Lower leg skin (tissue), 4 donors: ENCODE data around the gene FAM50B. TPM values are rescaled to one million over a fixed set of nuclear protein-coding genes. Genes with fewer than 3 reads are reported as not detected.

Experiments
- DNase-seq, 2 donors: peaks; one replicate each; pipeline ENCODE4 v3.0.0-alpha.2; 2019; ENCODE audit warnings: low spot score in 2 of 2
- H3K4me3 ChIP-seq: fragments of 200-600 bp; sonication (generic); 2 replicates; pipeline ENCODE4 v1.5.1; 2017; ENCODE audit warnings: mild to moderate bottlenecking, low read depth; ENCODE audit not compliant: poor library complexity, severe bottlenecking
- POLR2A ChIP-seq, 2 donors: fragments of 450-650 bp; IDR thresholded peaks; one replicate each; pipeline ENCODE4 v1.6.1; 2016 to 2017; ENCODE audit warnings: antibody characterized with exemption in 2 of 2, mild to moderate bottlenecking in 1 of 2, moderate library complexity in 1 of 2
- WGBS, 2 donors: methylation state at CpG; one replicate each; pipeline ENCODE4 v1.1.5; 2018; 5-methylcytosine and 5-hydroxymethylcytosine counted together
- intact Hi-C: fragments of 100-400 bp; cut with DNase I; formaldehyde crosslinking; loops from one replicate; pipeline ENCODE4 v1.15.0; 2023; ENCODE audit warnings: low total_unique reads
- total RNA-seq, 4 donors: library from RNA; depleted of rRNA; stranded (reverse); fragments of >200 nt; gene quantifications; one replicate each; pipeline ENCODE4 v1.1.0, GENCODE V29; 2016
- TF ChIP-seq, protein P1 (sequence below), 3 donors: fragments of 450-650 bp; IDR thresholded peaks; one replicate each; pipeline ENCODE4 v1.5.1; 2016; ENCODE audit warnings: antibody characterized with exemption in 3 of 3, mild to moderate bottlenecking in 3 of 3, moderate library complexity in 2 of 3

Gene FAM50B
- total RNA-seq, 4 donors from 2014 or later, result 11.4 to 16.1 (median 13.9) TPM

DNA sequence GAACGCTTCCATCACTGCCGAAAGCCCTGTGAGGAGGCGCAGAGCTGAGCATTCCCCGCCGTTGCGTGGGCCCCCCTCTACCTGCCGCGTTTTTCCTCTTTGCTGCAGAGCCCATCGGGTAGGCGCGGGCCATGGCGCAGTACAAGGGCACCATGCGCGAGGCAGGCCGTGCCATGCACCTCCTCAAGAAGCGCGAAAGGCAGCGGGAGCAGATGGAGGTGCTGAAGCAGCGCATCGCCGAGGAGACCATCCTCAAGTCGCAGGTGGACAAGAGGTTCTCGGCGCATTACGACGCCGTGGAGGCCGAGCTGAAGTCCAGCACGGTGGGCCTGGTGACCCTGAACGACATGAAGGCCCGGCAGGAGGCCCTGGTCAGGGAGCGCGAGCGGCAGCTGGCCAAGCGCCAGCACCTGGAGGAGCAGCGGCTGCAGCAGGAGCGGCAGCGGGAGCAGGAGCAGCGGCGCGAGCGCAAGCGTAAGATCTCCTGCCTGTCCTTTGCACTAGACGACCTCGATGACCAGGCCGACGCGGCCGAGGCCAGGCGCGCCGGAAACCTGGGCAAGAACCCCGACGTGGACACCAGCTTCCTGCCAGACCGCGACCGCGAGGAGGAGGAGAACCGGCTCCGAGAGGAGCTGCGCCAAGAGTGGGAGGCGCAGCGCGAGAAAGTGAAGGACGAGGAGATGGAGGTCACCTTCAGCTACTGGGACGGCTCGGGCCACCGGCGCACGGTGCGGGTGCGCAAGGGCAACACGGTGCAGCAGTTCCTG lies 693 bp downstream of the FAM50B start:
- TF ChIP-seq POLR2A (IDR thresholded peaks at IDR 0.05), result no peak
- TF ChIP-seq, protein P1, sequence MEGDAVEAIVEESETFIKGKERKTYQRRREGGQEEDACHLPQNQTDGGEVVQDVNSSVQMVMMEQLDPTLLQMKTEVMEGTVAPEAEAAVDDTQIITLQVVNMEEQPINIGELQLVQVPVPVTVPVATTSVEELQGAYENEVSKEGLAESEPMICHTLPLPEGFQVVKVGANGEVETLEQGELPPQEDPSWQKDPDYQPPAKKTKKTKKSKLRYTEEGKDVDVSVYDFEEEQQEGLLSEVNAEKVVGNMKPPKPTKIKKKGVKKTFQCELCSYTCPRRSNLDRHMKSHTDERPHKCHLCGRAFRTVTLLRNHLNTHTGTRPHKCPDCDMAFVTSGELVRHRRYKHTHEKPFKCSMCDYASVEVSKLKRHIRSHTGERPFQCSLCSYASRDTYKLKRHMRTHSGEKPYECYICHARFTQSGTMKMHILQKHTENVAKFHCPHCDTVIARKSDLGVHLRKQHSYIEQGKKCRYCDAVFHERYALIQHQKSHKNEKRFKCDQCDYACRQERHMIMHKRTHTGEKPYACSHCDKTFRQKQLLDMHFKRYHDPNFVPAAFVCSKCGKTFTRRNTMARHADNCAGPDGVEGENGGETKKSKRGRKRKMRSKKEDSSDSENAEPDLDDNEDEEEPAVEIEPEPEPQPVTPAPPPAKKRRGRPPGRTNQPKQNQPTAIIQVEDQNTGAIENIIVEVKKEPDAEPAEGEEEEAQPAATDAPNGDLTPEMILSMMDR (IDR thresholded peaks at IDR 0.05), result no peak
- peak in 1 of 2 donors; percentile 88 for DNase-seq
- peak overlapping the region; percentile 7 for H3K4me3 ChIP-seq
- intact Hi-C loops, result no loop called here
- 74 to 82% methylated on average over 68 to 70 of the region's 73 CpGs for WGBS, 2 donors

DNA sequence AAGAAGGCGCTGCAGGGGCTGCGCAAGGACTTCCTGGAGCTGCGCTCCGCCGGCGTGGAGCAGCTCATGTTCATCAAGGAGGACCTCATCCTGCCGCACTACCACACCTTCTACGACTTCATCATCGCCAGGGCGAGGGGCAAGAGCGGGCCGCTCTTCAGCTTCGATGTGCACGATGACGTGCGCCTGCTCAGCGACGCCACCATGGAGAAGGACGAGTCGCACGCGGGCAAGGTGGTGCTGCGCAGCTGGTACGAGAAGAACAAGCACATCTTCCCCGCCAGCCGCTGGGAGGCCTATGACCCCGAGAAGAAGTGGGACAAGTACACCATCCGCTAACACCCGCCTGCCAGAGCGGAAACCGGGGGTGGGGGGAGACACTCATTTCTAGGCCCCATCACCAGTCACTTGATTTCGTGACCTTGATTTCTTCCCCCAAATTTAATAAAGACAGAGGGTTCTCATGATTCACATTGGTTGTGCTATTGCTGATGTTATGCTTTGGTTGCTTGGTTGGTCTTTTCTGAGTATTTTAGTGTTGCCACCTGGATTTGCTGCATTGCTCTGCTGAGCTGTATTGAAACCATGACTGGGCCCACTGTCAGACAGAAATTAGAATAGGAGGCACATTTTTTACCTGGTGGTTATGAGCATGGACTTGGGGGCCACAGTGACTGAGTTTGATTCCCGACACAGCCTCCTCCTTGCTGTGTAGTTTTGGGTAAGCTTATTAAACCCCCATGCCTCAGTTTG lies 1.5 kb downstream of the FAM50B start:
- H3K4me3 ChIP-seq, result no peak overlapping the region
- WGBS, 2 donors, result 95 to 97% methylated on average over 33 of the region's 33 CpGs
- no peak for DNase-seq
- no peak for TF ChIP-seq POLR2A (IDR thresholded peaks at IDR 0.05)
- TF ChIP-seq, protein P1 (IDR thresholded peaks at IDR 0.05), result no peak
- intact Hi-C loops, result no loop called here

DNA sequence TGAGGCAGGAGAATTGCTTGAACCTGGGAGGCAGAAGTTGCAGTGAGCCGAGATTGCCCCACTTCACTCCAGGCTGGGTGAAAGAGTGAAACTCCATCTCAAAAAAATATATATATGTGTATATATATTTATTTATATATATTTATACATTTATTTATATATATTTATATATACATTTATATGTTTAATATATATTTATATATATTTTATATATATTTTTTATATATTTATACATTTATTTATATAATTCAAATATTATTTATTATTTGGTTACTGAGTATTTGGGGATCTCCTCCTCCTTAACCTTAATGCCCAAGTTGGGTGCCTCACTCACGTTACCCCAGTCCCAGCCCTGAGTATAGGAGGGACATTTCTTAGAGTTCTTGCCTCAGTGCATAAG lies 2.7 kb downstream of the FAM50B start:
- no peak overlapping the region for H3K4me3 ChIP-seq
- 47 to 95% methylated on average over 2 of the region's 2 CpGs for WGBS, 2 donors
- intact Hi-C loops, result no loop called here
- TF ChIP-seq POLR2A (IDR thresholded peaks at IDR 0.05), result no peak
- no peak for DNase-seq

DNA sequence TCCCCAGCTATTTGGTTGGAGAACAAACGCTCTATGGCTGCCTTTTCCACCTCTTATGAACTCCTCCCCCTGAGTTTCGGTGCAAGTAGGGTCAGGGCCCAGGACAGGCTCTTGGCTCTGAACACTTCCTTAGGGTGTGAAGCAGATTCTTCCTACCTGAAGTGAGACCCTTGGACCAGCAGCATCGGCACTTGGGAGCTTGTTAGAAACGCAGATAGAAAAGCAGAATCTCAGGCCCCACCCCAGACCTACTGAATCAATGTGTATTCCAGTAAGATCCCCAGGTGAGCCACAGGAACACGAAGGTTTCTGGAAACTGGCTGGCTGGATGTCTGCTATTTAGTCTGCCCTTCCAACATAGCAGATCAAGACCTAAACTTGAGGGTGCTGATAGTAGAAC lies 3.2 kb downstream of the FAM50B start:
- no peak overlapping the region for H3K4me3 ChIP-seq
- intact Hi-C loops, result no loop called here
- DNase-seq, result no peak
- whole genome bisulfite sequencing, 2 donors, result 73 to 90% methylated on average over 5 of the region's 5 CpGs
- TF ChIP-seq, protein P1 (IDR thresholded peaks at IDR 0.05), result no peak
- TF ChIP-seq POLR2A (IDR thresholded peaks at IDR 0.05), result no peak

DNA sequence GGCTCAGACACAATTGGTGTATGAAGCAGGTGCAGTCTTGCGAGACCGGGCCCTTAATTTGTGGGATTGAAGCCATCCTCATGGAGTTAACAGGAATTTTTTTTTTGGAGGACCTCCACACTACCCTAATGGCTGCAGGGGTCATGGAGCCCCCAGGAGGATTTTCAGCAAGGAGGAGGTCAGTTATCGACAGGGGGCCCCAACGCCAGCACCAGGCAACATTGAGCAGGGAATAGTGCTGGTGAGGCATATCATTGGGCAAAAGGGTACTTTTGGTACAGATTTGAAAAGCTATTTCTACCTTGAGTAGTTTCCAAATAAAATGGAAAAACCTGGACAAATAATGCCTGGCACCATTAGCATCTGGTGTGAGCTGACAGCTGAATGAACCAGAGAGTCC lies 6.7 kb downstream of the FAM50B start:
- H3K4me3 ChIP-seq, result no peak overlapping the region
- 91 to 93% methylated on average over 4 of the region's 4 CpGs for WGBS, 2 donors
- DNase-seq, result no peak
- TF ChIP-seq, protein P1 (IDR thresholded peaks at IDR 0.05), result no peak
- no peak for TF ChIP-seq POLR2A (IDR thresholded peaks at IDR 0.05)
- intact Hi-C loops, result no loop called here

DNA sequence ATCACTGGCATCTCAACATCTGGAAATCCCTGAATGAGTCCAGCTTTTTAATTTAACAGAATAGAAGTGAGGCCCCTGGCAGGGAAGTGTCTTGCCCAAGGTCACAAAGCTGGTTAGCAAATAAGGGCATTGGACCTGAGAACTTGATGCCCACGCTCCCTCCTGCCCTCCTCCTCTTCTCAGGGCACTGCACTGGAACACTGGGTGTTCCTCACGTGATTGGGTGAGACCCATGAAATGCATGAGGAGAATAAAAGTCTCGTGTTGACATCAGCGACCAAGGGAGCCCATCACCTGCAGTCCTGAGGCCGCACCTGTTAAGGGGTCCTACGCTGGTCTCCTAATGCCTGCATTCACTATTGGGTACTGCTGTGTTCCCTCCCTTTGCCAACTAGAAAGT lies 7.4 kb downstream of the FAM50B start:
- DNase-seq, result no peak
- intact Hi-C loops, result no loop called here
- no peak for TF ChIP-seq POLR2A (IDR thresholded peaks at IDR 0.05)
- TF ChIP-seq, protein P1 (IDR thresholded peaks at IDR 0.05), result no peak
- 90 to 93% methylated on average over 6 of the region's 6 CpGs for WGBS, 2 donors
- no peak overlapping the region for H3K4me3 ChIP-seq
